Measurements from ENCODE around the gene RNF20. TPM values are rescaled to one million over a fixed set of nuclear protein-coding genes. Genes with fewer than 3 reads are reported as not detected.

The RNF20 gene
- polyA plus RNA-seq, 2 of the 4 experiments (the other 2 are of a cell fraction), result 32.4 to 54.4 TPM

GRCh38 chr9:101536351-101536750 lies 2.7 kb downstream of the RNF20 start:
- DNase-seq (ENCODE audit: low read depth in 1 of 2, low spot score in 1 of 2) (no peak), FAIRE-seq (no peak), ATAC-seq (no peak)
- H3K4me3 ChIP-seq, result no peak overlapping the region
- no peak overlapping the region for H3K27ac ChIP-seq
- H3K9me3 ChIP-seq, result no peaks in the 10 kb centered on the region
- CTCF ChIA-PET, result interaction anchor here (10.2 to 12.1 kb wide), 2 partner anchors 77 to 86 kb away, joined by 81 to 178 read pairs; no protein-coding TSS in a partner anchor
- POLR2A ChIA-PET, result no interaction called here
- peak overlapping the region; percentile 29 for H3K4me2 ChIP-seq
- TF ChIP-seq RFX5 (IDR thresholded peaks at IDR 0.05), result no peak
- no peak for TF ChIP-seq FOSL2 (IDR thresholded peaks at IDR 0.05)
- TF ChIP-seq FOSL2 (CRISPR knock-in tag; IDR thresholded peaks at IDR 0.05), result no peak
- TF ChIP-seq CHD2 (IDR thresholded peaks at IDR 0.05; ENCODE audit: low read length, partially characterized antibody), result no peak
- no peak for TF ChIP-seq MAZ (IDR thresholded peaks at IDR 0.05; ENCODE audit: borderline replicate concordance, low read depth, low read length)
- TF ChIP-seq GATA3 (IDR thresholded peaks at IDR 0.05; ENCODE audit: borderline replicate concordance), result no peak
- TF ChIP-seq FOSB (CRISPR knock-in tag; IDR thresholded peaks at IDR 0.05), result no peak
- TF ChIP-seq CBX8 (IDR thresholded peaks at IDR 0.05), result no peak
- TF ChIP-seq BHLHE40 (IDR thresholded peaks at IDR 0.05; ENCODE audit: low read depth, low read length), result no peak
- TF ChIP-seq RARB (CRISPR knock-in tag; IDR thresholded peaks at IDR 0.05), result no peak
- TF ChIP-seq EHMT2 (IDR thresholded peaks at IDR 0.05; ENCODE audit: low read depth), result no peak
- no peak for TF ChIP-seq ESRRA (IDR thresholded peaks at IDR 0.05; ENCODE audit: borderline replicate concordance, low read length)
- no peak for TF ChIP-seq TP53 (CRISPR knock-in tag; IDR thresholded peaks at IDR 0.05)
- TF ChIP-seq KDM5A (IDR thresholded peaks at IDR 0.05), result no peak
- TF ChIP-seq MAX (IDR thresholded peaks at IDR 0.05), result no peak
- H3K4me1 ChIP-seq, result peaks cover 21% of the 10 kb centered on the region

- H3K27ac ChIP-seq, result no peak overlapping the region
- DNase-seq (ENCODE audit: low read depth in 1 of 2, low spot score in 1 of 2) (no peak), FAIRE-seq (no peak), ATAC-seq (no peak)
- CTCF ChIA-PET, result interaction anchor here (0.8 to 12.1 kb wide), 2 partner anchors 9 to 78 kb away, joined by 3 to 178 read pairs; no protein-coding TSS in a partner anchor
- no peaks in the 10 kb centered on the region for H3K9me3 ChIP-seq
- H3K4me1 ChIP-seq, result peaks cover 21% of the 10 kb centered on the region
- TF ChIP-seq ZC3H11A (IDR thresholded peaks at IDR 0.05) (no peak), REST (IDR thresholded peaks at IDR 0.05) (peak; percentile 86), KDM1A (IDR thresholded peaks at IDR 0.05; ENCODE audit: low read depth) (no peak), POLR2A (IDR thresholded peaks at IDR 0.05; ENCODE audit: low read length) (no peak)
- WGBS (ENCODE audit: missing lambda C conversion rate), result 94% methylated on average over 2 of the region's 2 CpGs
- no peak overlapping the region; the same call in 2 of the 3 replicates for H3K4me2 ChIP-seq
- POLR2A ChIA-PET, result no interaction called here
- no peak overlapping the region for H3K4me3 ChIP-seq
Observed at GRCh38 chr9:101536938-101537337, 3.3 kb downstream of the RNF20 start.

GRCh38 chr9:101540069-101540468 lies 6.4 kb downstream of the RNF20 start:
- no peaks in the 10 kb centered on the region for H3K9me3 ChIP-seq
- no peak overlapping the region for H3K27ac ChIP-seq
- peak; percentile 92 for FAIRE-seq
- H3K4me3 ChIP-seq, result no peak overlapping the region
- 92% methylated on average over 8 of the region's 8 CpGs for WGBS (ENCODE audit: missing lambda C conversion rate)
- DNase-seq (ENCODE audit: low read depth in 1 of 2, low spot score in 1 of 2), result no peak
- TF ChIP-seq GATA3 (IDR thresholded peaks at IDR 0.05; ENCODE audit: borderline replicate concordance), result no peak
- peak; percentile 83 for TF ChIP-seq MAFK (IDR thresholded peaks at IDR 0.05; ENCODE audit: partially characterized antibody)
- CTCF ChIA-PET, result interaction anchor here (0.9 to 3.3 kb wide), 4 partner anchors 9 to 91 kb away, joined by 3 to 12 read pairs (median 8); no protein-coding TSS in a partner anchor
- no peak overlapping the region for H3K4me2 ChIP-seq
- ATAC-seq, result no peak
- peaks cover 16% of the 10 kb centered on the region; the same call in 1 of the 3 replicates for H3K4me1 ChIP-seq
- POLR2A ChIA-PET, result no interaction called here
